ENCODE results near the gene CEACAM21. TPM values are rescaled to one million over a fixed set of nuclear protein-coding genes. Genes with fewer than 3 reads are reported as not detected.
A peak's percentile ranks its signal among the peaks of the same experiment; 100 is the strongest.

The CEACAM21 gene
- total RNA-seq, 4 donors from 2014 or later: 1.7 to 9.9 (median 2.5) TPM; not detected in 1

DNA sequence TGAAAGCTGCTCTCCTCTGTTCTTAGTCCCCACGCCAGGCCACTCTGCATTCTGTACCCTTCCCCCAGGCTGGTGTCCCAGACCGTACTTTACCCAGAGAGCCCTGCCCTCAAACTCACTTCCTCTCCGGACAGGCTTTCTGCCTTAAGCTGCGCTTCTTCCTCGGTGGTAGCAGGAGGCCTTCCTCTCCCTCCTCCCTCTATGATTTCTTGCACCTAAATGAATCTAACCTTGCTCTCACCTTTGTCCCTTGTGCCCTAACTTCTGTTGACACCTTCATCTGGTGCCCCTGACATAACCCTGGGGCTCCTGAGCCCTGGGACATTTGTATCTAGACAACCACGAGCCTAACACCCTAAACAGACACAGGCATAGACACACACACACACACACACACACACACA, 29.6 kb upstream of the CEACAM21 start:
- Histone ChIP-seq H3K4me1 (peaks cover 0 to 7% (median 0%) of the 10 kb centered on the region in 4 donors), H3K36me3 (no peaks in the 10 kb centered on the region), H3K27ac (peak overlapping the region; percentile 49 to 84 (median 77)), H3K4me3 (peak overlapping the region in 3 of 4 donors; percentile 5 to 38 (median 30)), H3K9me3 (no peaks in the 10 kb centered on the region), H3K27me3 (no peaks in the 10 kb centered on the region)
- peak in 2 of 3 donors; percentile 72 to 84 for DNase-seq
- TF ChIP-seq, protein P1, sequence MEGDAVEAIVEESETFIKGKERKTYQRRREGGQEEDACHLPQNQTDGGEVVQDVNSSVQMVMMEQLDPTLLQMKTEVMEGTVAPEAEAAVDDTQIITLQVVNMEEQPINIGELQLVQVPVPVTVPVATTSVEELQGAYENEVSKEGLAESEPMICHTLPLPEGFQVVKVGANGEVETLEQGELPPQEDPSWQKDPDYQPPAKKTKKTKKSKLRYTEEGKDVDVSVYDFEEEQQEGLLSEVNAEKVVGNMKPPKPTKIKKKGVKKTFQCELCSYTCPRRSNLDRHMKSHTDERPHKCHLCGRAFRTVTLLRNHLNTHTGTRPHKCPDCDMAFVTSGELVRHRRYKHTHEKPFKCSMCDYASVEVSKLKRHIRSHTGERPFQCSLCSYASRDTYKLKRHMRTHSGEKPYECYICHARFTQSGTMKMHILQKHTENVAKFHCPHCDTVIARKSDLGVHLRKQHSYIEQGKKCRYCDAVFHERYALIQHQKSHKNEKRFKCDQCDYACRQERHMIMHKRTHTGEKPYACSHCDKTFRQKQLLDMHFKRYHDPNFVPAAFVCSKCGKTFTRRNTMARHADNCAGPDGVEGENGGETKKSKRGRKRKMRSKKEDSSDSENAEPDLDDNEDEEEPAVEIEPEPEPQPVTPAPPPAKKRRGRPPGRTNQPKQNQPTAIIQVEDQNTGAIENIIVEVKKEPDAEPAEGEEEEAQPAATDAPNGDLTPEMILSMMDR (IDR thresholded peaks at IDR 0.05): no peak
- TF ChIP-seq POLR2A (IDR thresholded peaks at IDR 0.05): peak in 1 of 2 donors; percentile 28

DNA sequence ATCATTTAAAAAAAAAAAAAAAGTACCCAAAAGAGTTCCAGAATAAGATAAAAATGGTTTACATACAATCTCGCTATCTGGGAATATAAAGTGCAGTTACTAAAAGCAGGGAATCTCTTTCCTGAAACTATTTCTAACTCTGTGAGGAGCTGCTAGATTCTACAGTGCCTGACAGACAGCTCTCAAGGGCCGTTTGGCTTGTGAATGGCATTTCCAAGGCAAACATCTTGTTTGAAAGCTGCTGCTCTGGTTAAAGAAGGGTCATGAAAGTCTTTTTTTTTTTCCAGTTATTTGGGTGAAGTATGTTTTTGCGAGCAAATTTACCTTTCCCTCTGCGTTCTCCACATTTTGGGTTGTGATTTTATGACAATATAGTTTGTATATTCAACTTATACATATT, 29.0 kb upstream of the CEACAM21 start:
- DNase-seq: no peak
- Histone ChIP-seq H3K36me3 (no peaks in the 10 kb centered on the region), H3K27ac (peak overlapping the region in 3 of 4 donors; percentile 49 to 82 (median 72)), H3K4me3 (no peak overlapping the region), H3K27me3 (no peaks in the 10 kb centered on the region), H3K9me3 (no peaks in the 10 kb centered on the region), H3K4me1 (peaks cover 0 to 7% (median 0%) of the 10 kb centered on the region in 4 donors)
- TF ChIP-seq, protein P1 (IDR thresholded peaks at IDR 0.05): no peak
- no peak for TF ChIP-seq POLR2A (IDR thresholded peaks at IDR 0.05)

DNA sequence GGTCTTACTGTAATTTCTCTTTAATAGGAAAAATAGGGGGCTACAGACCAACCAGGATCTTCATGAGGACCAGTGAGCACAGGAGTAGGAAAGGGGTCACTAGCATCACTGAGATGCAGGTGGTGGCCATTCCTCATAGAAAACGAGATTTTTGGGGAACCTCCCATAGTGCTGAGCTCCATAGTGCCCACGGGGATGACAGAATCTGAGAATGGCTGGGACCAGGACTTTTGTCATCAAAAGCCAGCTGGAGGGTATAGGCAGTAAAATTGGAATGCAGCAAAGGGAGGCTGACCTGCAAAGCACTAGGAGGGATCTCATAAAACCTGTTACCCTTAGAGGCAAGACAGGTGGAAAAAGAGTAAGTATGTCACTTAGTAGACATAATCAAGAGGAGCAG, 28.4 kb upstream of the CEACAM21 start:
- H3K27ac ChIP-seq: peak overlapping the region in 1 of 4 donors; percentile 82
- no peak overlapping the region for H3K4me3 ChIP-seq
- peaks cover 0 to 7% (median 0%) of the 10 kb centered on the region in 4 donors for H3K4me1 ChIP-seq
- H3K36me3 ChIP-seq: no peaks in the 10 kb centered on the region
- DNase-seq: no peak
- no peaks in the 10 kb centered on the region for H3K27me3 ChIP-seq
- TF ChIP-seq, protein P1 (IDR thresholded peaks at IDR 0.05): no peak
- TF ChIP-seq POLR2A (IDR thresholded peaks at IDR 0.05): no peak
- no peaks in the 10 kb centered on the region for H3K9me3 ChIP-seq

DNA sequence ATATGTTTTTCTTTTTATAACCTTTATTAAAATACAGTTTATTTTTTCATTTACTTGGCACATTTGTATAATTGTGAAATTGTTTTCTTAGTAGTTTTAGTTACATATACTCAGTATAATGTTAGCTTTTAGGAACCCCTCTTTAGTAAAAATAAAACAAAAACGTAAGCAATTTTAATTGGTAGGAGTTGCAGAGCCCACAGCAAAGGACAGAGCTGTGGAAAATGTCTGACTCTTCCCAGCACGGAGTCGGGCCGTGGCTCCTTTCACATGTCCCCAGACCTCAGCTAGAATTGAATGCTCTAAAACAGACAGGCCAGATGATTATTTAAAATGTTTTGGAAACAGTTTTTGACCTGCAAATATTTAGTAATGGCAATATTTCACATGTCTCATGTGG, 27.9 kb upstream of the CEACAM21 start:
- TF ChIP-seq, protein P1 (IDR thresholded peaks at IDR 0.05): no peak
- TF ChIP-seq POLR2A (IDR thresholded peaks at IDR 0.05): no peak
- Histone ChIP-seq H3K27ac (peak overlapping the region in 3 of 4 donors; percentile 62 to 82 (median 76)), H3K36me3 (no peaks in the 10 kb centered on the region), H3K9me3 (no peaks in the 10 kb centered on the region), H3K27me3 (no peaks in the 10 kb centered on the region), H3K4me1 (peaks cover 0 to 7% (median 0%) of the 10 kb centered on the region in 4 donors), H3K4me3 (no peak overlapping the region)
- DNase-seq: no peak

DNA sequence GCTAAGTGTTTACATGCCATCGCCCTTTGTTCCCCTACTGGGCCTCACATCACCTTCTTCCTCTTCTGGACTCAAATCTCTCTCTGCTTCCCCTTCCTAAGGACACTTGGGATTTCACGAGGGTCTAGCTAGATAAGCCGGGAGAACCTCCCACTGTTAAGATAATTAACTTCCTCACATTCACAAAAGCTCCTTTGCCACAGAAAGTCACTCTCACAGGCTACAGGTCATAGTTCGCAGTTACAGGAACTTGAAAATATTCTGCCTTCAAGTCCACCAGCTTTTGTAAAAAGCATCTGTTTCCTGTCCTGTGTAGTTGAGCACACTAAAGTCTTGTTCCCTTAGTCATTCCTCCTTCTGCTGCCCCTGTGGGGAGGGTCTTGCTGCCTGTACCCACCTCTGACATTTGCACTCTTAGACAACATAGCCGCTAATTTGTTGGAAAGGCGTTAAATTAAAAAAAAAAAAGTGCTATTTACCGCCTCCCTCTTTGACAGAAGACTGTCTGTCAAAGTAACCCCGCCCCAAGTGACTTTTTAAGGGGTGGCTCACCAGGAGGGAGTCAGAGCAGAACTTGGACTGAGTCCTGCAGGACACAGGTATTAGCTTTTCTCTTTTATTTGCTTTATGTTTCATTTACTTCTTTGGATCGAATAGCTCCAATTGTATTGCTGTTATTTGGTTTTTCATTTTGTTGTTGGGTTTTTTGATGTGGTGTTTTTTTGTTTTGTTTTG, 26.8 kb upstream of the CEACAM21 start:
- peak overlapping the region; percentile 62 to 82 (median 76) for H3K27ac ChIP-seq
- DNase-seq: peak in 2 of 3 donors; percentile 88 to 91
- peak overlapping the region; percentile 37 to 52 (median 40) for H3K4me3 ChIP-seq
- no peaks in the 10 kb centered on the region for H3K27me3 ChIP-seq
- H3K36me3 ChIP-seq: no peaks in the 10 kb centered on the region
- TF ChIP-seq, protein P1 (IDR thresholded peaks at IDR 0.05): no peak
- TF ChIP-seq POLR2A (IDR thresholded peaks at IDR 0.05): peak; percentile 66 to 72
- H3K9me3 ChIP-seq: no peaks in the 10 kb centered on the region
- H3K4me1 ChIP-seq: peaks cover 0 to 7% (median 2%) of the 10 kb centered on the region in 4 donors

All from Peyer's patch (tissue), 4 donors.